Mesenchymal stem cell (in vitro differentiated cells and primary cell): Measurements from ENCODE around the gene TNS2.

Source experiments
- DNase-seq: peaks from one replicate; pipeline ENCODE4 v3.0.0-alpha.2; 2013
- H2AFZ ChIP-seq: one replicate; pipeline ENCODE4 v1.6.1; 2013; ENCODE audit warnings: low read depth, mild to moderate bottlenecking, control low read depth, inconsistent platforms, low read length, moderate library complexity
- H2AK5ac ChIP-seq: 2 replicates; pipeline ENCODE4 v1.6.1; 2013; ENCODE audit warnings: low read length, moderate library complexity, mild to moderate bottlenecking, inconsistent platforms; ENCODE audit not compliant: severe bottlenecking
- H2BK120ac ChIP-seq: one replicate; pipeline ENCODE4 v1.6.1; 2013; ENCODE audit warnings: low read depth, mild to moderate bottlenecking, inconsistent platforms, low read length, moderate library complexity
- H2BK12ac ChIP-seq, 2 experiments: one replicate each; pipeline ENCODE4 v1.6.1; 2013; ENCODE audit warnings: inconsistent platforms in 2 of 2, low read length in 2 of 2, mild to moderate bottlenecking in 2 of 2, moderate library complexity in 2 of 2, control low read depth in 1 of 2
- H2BK15ac ChIP-seq: one replicate; pipeline ENCODE4 v1.6.1; 2013; ENCODE audit warnings: mild to moderate bottlenecking, low read depth, inconsistent platforms; ENCODE audit not compliant: poor library complexity, severe bottlenecking
- H2BK5ac ChIP-seq: 2 replicates; pipeline ENCODE4 v1.6.1; 2013; ENCODE audit warnings: low read depth, mild to moderate bottlenecking, low read length, control low read depth, inconsistent platforms; ENCODE audit not compliant: poor library complexity, severe bottlenecking
- H3K14ac ChIP-seq, 2 experiments: one replicate each; pipeline ENCODE4 v1.6.1; 2013; ENCODE audit warnings: inconsistent platforms in 2 of 2, low read length in 2 of 2, control low read depth in 1 of 2, mild to moderate bottlenecking in 1 of 2, moderate library complexity in 1 of 2
- H3K18ac ChIP-seq, 2 experiments: one replicate each; pipeline ENCODE4 v1.6.1; 2013; ENCODE audit warnings: inconsistent platforms in 2 of 2, low read length in 2 of 2, control low read depth in 1 of 2, low read depth in 1 of 2, mild to moderate bottlenecking in 1 of 2
- H3K23ac ChIP-seq, 2 experiments: one replicate each; pipeline ENCODE4 v1.6.1; 2013; ENCODE audit warnings: inconsistent platforms in 2 of 2, low read length in 2 of 2, mild to moderate bottlenecking in 2 of 2, moderate library complexity in 2 of 2, control low read depth in 1 of 2
- H3K27ac ChIP-seq: 2 replicates; pipeline ENCODE4 v1.5.1; 2013; ENCODE audit warnings: mild to moderate bottlenecking, moderate library complexity, low read length, control low read depth, inconsistent platforms; ENCODE audit not compliant: poor library complexity, severe bottlenecking
- H3K27me3 ChIP-seq, 2 experiments: 2 replicates each; pipeline versions ENCODE4 v1.6.1 to v1.7.0; 2013; ENCODE audit warnings: low read length in 2 of 2, mild to moderate bottlenecking in 2 of 2, moderate library complexity in 2 of 2, control low read depth in 1 of 2, inconsistent platforms in 1 of 2; ENCODE audit not compliant: control insufficient read depth in 1 of 2, insufficient read depth in 1 of 2
- H3K36me3 ChIP-seq, 2 experiments: 2 replicates each; pipeline versions ENCODE4 v1.6.1 to v1.7.0; 2013; ENCODE audit warnings: low read length in 2 of 2, control low read depth in 1 of 2, inconsistent platforms in 1 of 2, low read depth in 1 of 2, mild to moderate bottlenecking in 1 of 2; ENCODE audit not compliant: insufficient read depth in 2 of 2, control insufficient read depth in 1 of 2
- H3K4ac ChIP-seq, 2 experiments: one replicate each; pipeline ENCODE4 v1.6.1; 2013; ENCODE audit warnings: inconsistent platforms in 2 of 2, low read length in 2 of 2, mild to moderate bottlenecking in 2 of 2, moderate library complexity in 2 of 2, control low read depth in 1 of 2, low read depth in 1 of 2
- H3K4me1 ChIP-seq: 2 replicates; pipeline ENCODE4 v1.6.1; 2013; ENCODE audit warnings: low read depth, low read length, control low read depth; ENCODE audit not compliant: control insufficient read depth, insufficient read depth
- H3K4me2 ChIP-seq: 2 replicates; pipeline ENCODE4 v1.6.1; 2013; ENCODE audit warnings: low read length, mild to moderate bottlenecking, inconsistent platforms; ENCODE audit not compliant: poor library complexity, severe bottlenecking
- H3K4me3 ChIP-seq, 2 experiments: 2 replicates each; pipeline versions ENCODE4 v1.5.1 to v1.7.0; 2013; ENCODE audit warnings: low read length in 2 of 2, mild to moderate bottlenecking in 2 of 2, control low read depth in 1 of 2, low read depth in 1 of 2; ENCODE audit not compliant: insufficient read depth in 1 of 2
- H3K79me1 ChIP-seq: replicated peaks from 2 replicates; pipeline ENCODE4 v1.6.1; 2013; ENCODE audit warnings: mild to moderate bottlenecking, control low read depth, low read length, inconsistent platforms; ENCODE audit not compliant: poor library complexity, severe bottlenecking
- H3K9ac ChIP-seq: 2 replicates; pipeline ENCODE4 v1.7.0; 2013; ENCODE audit warnings: mild to moderate bottlenecking, low read length, moderate library complexity
- H3K9me3 ChIP-seq: 2 replicates; pipeline ENCODE4 v1.7.0; 2013; ENCODE audit warnings: mild to moderate bottlenecking, low read length; ENCODE audit not compliant: control insufficient read depth
- H4K8ac ChIP-seq: one replicate; pipeline ENCODE4 v1.6.1; 2013; ENCODE audit warnings: inconsistent platforms, mild to moderate bottlenecking, low read length, moderate library complexity
- H4K91ac ChIP-seq: one replicate; pipeline ENCODE4 v1.6.1; 2013; ENCODE audit warnings: mild to moderate bottlenecking, low read length, inconsistent platforms
- WGBS: methylation state at CpG from one replicate; pipeline ENCODE4 v1.1.7; 2013; ENCODE audit warnings: mixed read lengths; 5-methylcytosine and 5-hydroxymethylcytosine counted together

The TNS2 gene

DNA sequence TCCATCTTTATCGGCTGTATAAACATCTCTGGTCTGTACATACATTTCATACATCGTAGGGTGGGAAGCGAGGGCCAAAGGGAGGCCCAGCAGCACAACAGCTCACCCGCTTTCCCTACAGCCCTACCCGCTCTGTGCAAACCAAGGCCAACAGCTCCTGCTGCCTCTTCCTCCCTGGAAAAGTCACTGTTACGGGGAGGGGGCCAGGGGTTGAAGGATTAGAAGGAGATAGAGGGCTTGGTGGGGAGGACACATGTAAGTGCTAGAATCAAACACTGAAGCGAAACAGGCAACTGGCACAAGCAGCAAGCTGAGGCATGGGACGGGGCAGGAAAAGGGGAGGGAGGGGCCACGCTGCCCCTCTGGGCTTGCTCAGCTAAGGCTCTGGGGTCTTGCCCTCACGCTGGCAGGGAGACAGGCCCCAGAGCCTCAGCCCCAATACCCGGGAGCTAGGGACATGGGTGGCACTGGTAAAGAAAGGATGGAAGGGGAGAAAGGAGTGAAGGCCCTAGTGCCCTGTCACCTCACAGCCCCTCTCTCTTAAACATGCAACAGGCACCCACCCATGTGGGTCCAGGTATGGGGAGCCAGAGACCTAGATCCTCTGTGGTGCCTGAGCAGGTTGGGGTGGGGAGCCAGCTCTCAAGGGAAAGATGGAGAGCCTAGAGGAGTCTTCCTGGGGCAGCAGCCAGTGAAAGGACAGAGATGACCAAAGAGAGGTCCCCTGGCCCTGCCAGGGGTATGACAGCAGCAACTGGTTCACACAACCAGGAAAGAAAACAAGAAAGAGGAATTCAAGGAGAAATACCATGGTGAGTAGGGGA is 15.0 kb downstream of the TNS2 start:
- Histone ChIP-seq H3K4me2 (no peak overlapping the region), H2BK5ac (no peak overlapping the region), H2AFZ (no peak overlapping the region), H2BK120ac (no peak overlapping the region), H3K27me3 (no peaks in the 10 kb centered on the region), H3K14ac (peak overlapping the region in 1 of 2 experiments; percentile 39), H4K8ac (no peak overlapping the region), H2BK12ac (peak overlapping the region in 1 of 2 experiments; percentile 57), H2BK15ac (no peak overlapping the region), H3K9me3 (no peaks in the 10 kb centered on the region), H4K91ac (no peak overlapping the region), H3K18ac (no peak overlapping the region), H3K36me3 (peaks cover 55 to 83% of the 10 kb centered on the region in 2 experiments), H3K4ac (no peak overlapping the region), H3K79me1 (peaks cover 3% of the 10 kb centered on the region), H3K27ac (no peak overlapping the region), H3K9ac (peak overlapping the region; percentile 86), H3K4me1 (peaks cover 30% of the 10 kb centered on the region), H3K4me3 (peak overlapping the region in 1 of 2 experiments; percentile 50), H2AK5ac (no peak overlapping the region), H3K23ac (no peak overlapping the region)
- 94% methylated on average over 8 of the region's 11 CpGs for whole genome bisulfite sequencing
- no peak for DNase-seq

DNA sequence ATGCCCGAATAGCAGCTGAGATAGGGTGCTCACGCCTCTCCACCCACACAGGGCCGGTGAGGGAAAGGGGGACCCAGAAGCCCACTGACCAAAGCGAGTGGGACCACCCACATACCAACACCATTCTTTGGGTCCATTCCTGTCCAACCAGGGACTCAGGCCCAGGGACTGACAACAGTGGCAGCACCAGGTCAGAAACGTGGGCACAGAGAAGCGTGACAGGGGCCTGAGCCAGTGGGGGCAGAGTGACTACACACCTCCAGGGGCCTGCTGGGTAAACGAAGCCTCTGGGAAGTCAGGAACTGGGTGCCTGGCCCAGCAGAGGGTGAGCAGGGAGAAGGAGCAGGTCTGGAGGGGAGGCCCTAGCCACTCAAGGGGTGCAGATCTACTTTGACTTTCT is 15.6 kb downstream of the TNS2 start:
- Histone ChIP-seq H3K79me1 (peaks cover 3% of the 10 kb centered on the region), H3K9ac (peak overlapping the region; percentile 86), H3K18ac (no peak overlapping the region), H2BK5ac (no peak overlapping the region), H3K23ac (no peak overlapping the region), H4K8ac (peak overlapping the region; percentile 35), H2AFZ (no peak overlapping the region), H2BK12ac (no peak overlapping the region), H3K14ac (no peak overlapping the region), H3K4me2 (no peak overlapping the region), H3K4me3 (peak overlapping the region in 1 of 2 experiments; percentile 50), H3K36me3 (peaks cover 55 to 77% of the 10 kb centered on the region in 2 experiments), H3K4ac (no peak overlapping the region), H3K4me1 (peaks cover 27% of the 10 kb centered on the region), H3K27ac (no peak overlapping the region), H2BK120ac (no peak overlapping the region), H4K91ac (no peak overlapping the region), H3K27me3 (no peaks in the 10 kb centered on the region), H3K9me3 (no peaks in the 10 kb centered on the region), H2BK15ac (no peak overlapping the region), H2AK5ac (no peak overlapping the region)
- DNase-seq = no peak
- 80% methylated on average over 7 of the region's 7 CpGs for WGBS

DNA sequence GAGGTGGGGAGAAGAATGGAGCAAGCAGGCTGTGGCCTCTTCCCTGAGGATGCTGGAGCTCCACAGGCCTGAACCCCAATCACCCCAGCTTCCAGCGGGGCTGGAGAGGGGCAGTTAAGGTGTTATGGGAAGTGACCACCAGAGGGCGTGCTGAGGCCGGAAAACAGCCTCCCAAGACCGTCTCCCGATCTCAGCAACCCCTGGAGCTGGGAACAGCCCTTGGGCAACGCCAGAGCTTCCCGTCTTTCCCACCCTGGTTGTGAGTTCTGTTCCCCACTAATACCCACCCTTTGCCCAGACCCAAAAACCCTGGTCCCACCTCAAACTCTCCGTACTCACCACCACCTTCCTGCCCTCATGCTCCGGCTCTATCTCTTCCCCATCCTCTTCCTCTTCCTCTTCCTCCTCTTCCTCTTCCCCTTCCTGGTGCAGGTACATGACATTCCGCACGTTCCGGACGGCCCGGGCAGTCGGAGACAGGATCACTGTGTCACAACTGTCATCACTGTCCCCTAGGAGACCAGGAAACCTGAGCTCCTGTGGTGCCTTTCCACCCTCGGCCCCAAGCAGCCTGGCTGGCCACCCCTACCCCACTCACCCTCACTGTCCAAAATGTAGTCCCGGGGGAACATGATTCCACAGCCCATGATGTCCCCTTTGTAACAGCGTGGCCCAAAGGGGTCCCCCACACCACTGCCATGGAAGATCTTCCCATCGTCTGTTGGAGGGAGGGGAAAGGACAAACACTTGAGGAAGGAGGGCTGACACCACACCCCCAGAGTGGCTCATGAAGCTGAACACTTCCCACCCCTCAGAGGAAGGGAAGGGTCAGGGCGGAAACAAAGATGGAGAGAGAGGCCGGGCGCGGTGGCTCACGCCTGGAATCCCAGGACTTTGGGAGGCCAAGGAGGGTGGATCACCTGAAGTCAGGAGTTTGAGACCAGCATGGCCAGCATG is 16.4 kb downstream of the TNS2 start:
- no peak overlapping the region for H2BK5ac ChIP-seq
- H2BK120ac ChIP-seq = no peak overlapping the region
- peak overlapping the region; percentile 86 for H3K9ac ChIP-seq
- H3K4ac ChIP-seq = peak overlapping the region; percentile 13 to 41
- no peak overlapping the region for H2AFZ ChIP-seq
- peak overlapping the region; percentile 15 to 67 for H3K4me3 ChIP-seq
- peak overlapping the region; percentile 75 to 94 for H2BK12ac ChIP-seq
- DNase-seq = peak; percentile 83
- no peak overlapping the region for H2BK15ac ChIP-seq
- H4K8ac ChIP-seq = peak overlapping the region; percentile 70
- no peaks in the 10 kb centered on the region for H3K27me3 ChIP-seq
- no peak overlapping the region for H3K27ac ChIP-seq
- H3K23ac ChIP-seq = no peak overlapping the region
- WGBS = 52% methylated on average over 19 of the region's 24 CpGs
- no peaks in the 10 kb centered on the region for H3K9me3 ChIP-seq
- peak overlapping the region; percentile 77 for H4K91ac ChIP-seq
- H3K36me3 ChIP-seq = peaks cover 49 to 75% of the 10 kb centered on the region in 2 experiments
- peaks cover 5% of the 10 kb centered on the region for H3K79me1 ChIP-seq
- H2AK5ac ChIP-seq = peak overlapping the region; percentile 43
- no peak overlapping the region for H3K4me2 ChIP-seq
- peak overlapping the region; percentile 65 to 75 for H3K18ac ChIP-seq
- peak overlapping the region in 1 of 2 experiments; percentile 35 for H3K14ac ChIP-seq
- H3K4me1 ChIP-seq = peaks cover 30% of the 10 kb centered on the region
